GM23338 (cell line): ENCODE results near the gene PTPRN2. TPM values are rescaled to one million over a fixed set of nuclear protein-coding genes. Genes with fewer than 3 reads are reported as not detected.

Experiments
- ATAC-seq: fragments of 200-7000 bp; cut with Tn5 transposase; 3 replicates; pipeline ENCODE4 v1.9.1; 2020
- DNase-seq: peaks from one replicate; pipeline ENCODE4 v3.0.0-alpha.2; 2015; ENCODE audit warnings: low spot score
- H2AFZ ChIP-seq: fragments of 200-600 bp; sonication (generic); 2 replicates; pipeline ENCODE4 v1.8.0; 2016; ENCODE audit warnings: antibody characterized with exemption, mild to moderate bottlenecking, moderate library complexity
- H3F3A ChIP-seq: fragments of 200-600 bp; sonication (generic); replicated peaks from 2 replicates; pipeline ENCODE4 v1.8.0; 2017; ENCODE audit warnings: antibody characterized with exemption, mixed run types, low read depth
- H3K27ac ChIP-seq: fragments of 200-600 bp; sonication (generic); 2 replicates; pipeline ENCODE4 v1.6.1; 2016; ENCODE audit warnings: low read depth
- H3K27me3 ChIP-seq: fragments of 200-600 bp; sonication (generic); 2 replicates; pipeline ENCODE4 v1.8.0; 2016; ENCODE audit warnings: mild to moderate bottlenecking, mixed run types, moderate library complexity; ENCODE audit not compliant: insufficient read depth
- H3K36me3 ChIP-seq: fragments of 200-600 bp; sonication (generic); 2 replicates; pipeline ENCODE4 v1.8.0; 2016; ENCODE audit warnings: mild to moderate bottlenecking; ENCODE audit not compliant: insufficient read depth
- H3K4me1 ChIP-seq: fragments of 200-600 bp; sonication (generic); 2 replicates; pipeline ENCODE4 v1.8.0; 2016; ENCODE audit warnings: mild to moderate bottlenecking, moderate library complexity; ENCODE audit not compliant: insufficient read depth
- H3K4me2 ChIP-seq: fragments of 200-600 bp; sonication (generic); 2 replicates; pipeline ENCODE4 v1.7.1; 2017; ENCODE audit warnings: mixed run types
- H3K4me3 ChIP-seq: fragments of 200-600 bp; sonication (generic); 2 replicates; pipeline ENCODE4 v1.6.1; 2016; ENCODE audit warnings: mixed run types
- H3K79me2 ChIP-seq: fragments of 200-600 bp; sonication (generic); replicated peaks from 2 replicates; pipeline ENCODE4 v1.8.0; 2017; ENCODE audit warnings: mild to moderate bottlenecking; ENCODE audit not compliant: insufficient read depth
- H3K9me2 ChIP-seq: fragments of 200-600 bp; sonication (generic); 2 replicates; pipeline ENCODE4 v1.8.0; 2017; ENCODE audit not compliant: insufficient read depth
- H4K20me1 ChIP-seq: fragments of 200-600 bp; sonication (generic); replicated peaks from 2 replicates; pipeline ENCODE4 v1.8.0; 2017; ENCODE audit warnings: mild to moderate bottlenecking; ENCODE audit not compliant: insufficient read depth
- H3K27ac Mint-ChIP-seq: 2 replicates; pipeline ENCODE4 v1.8.0; 2020; ENCODE audit warnings: inconsistent platforms, mild to moderate bottlenecking, moderate library complexity, mixed read lengths
- H3K27me3 Mint-ChIP-seq: 3 replicates; pipeline ENCODE4 v1.8.0; 2022; ENCODE audit warnings: low read depth, mild to moderate bottlenecking, moderate library complexity, mixed read lengths, inconsistent platforms; ENCODE audit not compliant: insufficient read depth, poor library complexity
- H3K36me3 Mint-ChIP-seq: 3 replicates; pipeline ENCODE4 v1.8.0; 2021; ENCODE audit warnings: low read depth, mild to moderate bottlenecking, inconsistent platforms, moderate library complexity, mixed read lengths
- H3K4me1 Mint-ChIP-seq: 3 replicates; pipeline ENCODE4 v1.8.0; 2020; ENCODE audit warnings: mild to moderate bottlenecking, inconsistent platforms, mixed read lengths
- H3K4me3 Mint-ChIP-seq: 3 replicates; pipeline ENCODE4 v1.8.0; 2021; ENCODE audit warnings: moderate library complexity, mild to moderate bottlenecking, inconsistent platforms, mixed read lengths
- H3K9me3 Mint-ChIP-seq: 3 replicates; pipeline ENCODE4 v1.8.0; 2020; ENCODE audit warnings: moderate library complexity, mild to moderate bottlenecking, inconsistent platforms, mixed read lengths
- CREB1 ChIP-seq: fragments of 250-450 bp; sonication (Bioruptor Pico); IDR thresholded peaks from 2 replicates; pipeline ENCODE4 v1.5.0; 2020; ENCODE audit warnings: low read depth, mild to moderate bottlenecking, moderate library complexity
- EZH2 ChIP-seq: fragments of 200-600 bp; sonication (generic); IDR thresholded peaks from one replicate; pipeline ENCODE4 v1.8.0; 2017; ENCODE audit warnings: antibody characterized with exemption, mild to moderate bottlenecking, low read depth; ENCODE audit not compliant: unreplicated experiment
- JUNB ChIP-seq: IDR thresholded peaks from one replicate; pipeline ENCODE4 v1.6.1; 2016; ENCODE audit warnings: antibody characterized with exemption; ENCODE audit not compliant: unreplicated experiment
- NANOG ChIP-seq: IDR thresholded peaks from 2 replicates; pipeline ENCODE4 v1.6.1; 2016; ENCODE audit warnings: antibody characterized with exemption, borderline replicate concordance
- REST ChIP-seq: IDR thresholded peaks from one replicate; pipeline ENCODE4 v1.6.1; 2018; ENCODE audit warnings: antibody characterized with exemption; ENCODE audit not compliant: unreplicated experiment
- STAT1 ChIP-seq: IDR thresholded peaks from one replicate; pipeline ENCODE4 v1.6.1; 2016; ENCODE audit warnings: antibody characterized with exemption; ENCODE audit not compliant: unreplicated experiment
- ZNF114 ChIP-seq: fragments of 250-450 bp; sonication (Bioruptor Pico); IDR thresholded peaks from 2 replicates; pipeline ENCODE4 v1.5.0; 2020; ENCODE audit warnings: mild to moderate bottlenecking, moderate library complexity
- ZNF331 ChIP-seq: fragments of 250-450 bp; sonication (Bioruptor Pico); IDR thresholded peaks from 2 replicates; pipeline ENCODE4 v1.5.0; 2020; ENCODE audit warnings: low read depth, mild to moderate bottlenecking, moderate library complexity
- polyA plus RNA-seq: library from polyadenylated mRNA; unstranded; fragments of >200 nt; fragmentation: Nextera tagmentation; extraction: Ambion mirVana; gene quantifications from 2 replicates; pipeline ENCODE4 v1.2.1, GENCODE V29; 2016
- total RNA-seq: library from RNA; depleted of rRNA; stranded (reverse); fragments of >200 nt; shearing (Covaris generic); gene quantifications from 2 replicates; pipeline ENCODE4 v1.2.3, GENCODE V29; 2014

The PTPRN2 gene
- total and polyA plus RNA-seq, 2 experiments from 2014 or later, result 0.87 to 4.0 TPM

DNA sequence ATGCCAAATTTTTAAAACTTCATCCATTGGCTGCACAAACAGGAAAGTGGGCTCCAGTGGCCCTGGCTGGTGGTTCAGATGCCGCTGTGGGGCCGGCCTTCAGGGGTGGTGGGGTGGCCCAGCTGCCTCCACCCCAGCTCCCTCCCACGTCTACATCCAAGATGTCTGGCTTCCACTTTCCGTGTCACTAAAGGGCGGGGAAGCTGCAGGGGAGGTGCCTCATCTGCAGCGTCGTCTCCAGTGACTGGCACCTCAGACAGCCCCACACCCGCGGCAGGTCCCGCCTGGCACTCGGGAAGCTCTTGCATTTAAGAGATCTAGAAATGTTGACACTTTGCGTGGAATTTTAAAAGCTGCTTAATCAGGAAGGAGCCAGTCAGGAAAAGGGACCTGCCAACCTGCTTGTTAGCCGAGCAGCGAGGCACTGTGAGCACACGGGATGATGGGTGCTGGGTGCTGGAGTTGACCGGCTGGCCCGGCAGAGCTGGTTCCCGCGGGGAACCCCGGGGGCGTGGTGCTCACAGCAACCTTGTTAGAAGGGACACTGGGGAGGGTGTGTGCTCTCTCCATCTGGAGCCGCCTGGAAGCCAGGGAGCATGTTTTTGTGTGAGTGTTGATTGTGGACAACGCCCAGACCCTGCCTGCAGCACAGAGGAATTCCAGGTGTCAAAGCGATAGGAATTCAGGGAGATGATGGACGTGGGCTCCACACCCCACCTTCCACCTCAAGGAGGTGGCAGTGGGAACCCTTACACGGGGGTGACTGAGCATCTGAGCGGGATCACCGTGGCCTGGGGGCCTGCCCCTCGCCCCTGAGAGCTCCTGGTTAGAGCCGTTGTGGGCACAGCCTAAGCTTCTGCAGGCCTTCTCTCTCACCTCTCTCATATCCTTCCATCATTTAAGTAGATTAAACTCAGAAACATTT lies 320.5 kb downstream of the PTPRN2 start:
- H3K79me2 ChIP-seq, result no peaks in the 10 kb centered on the region
- no peaks in the 10 kb centered on the region for H4K20me1 ChIP-seq
- no peak overlapping the region for H3K27ac ChIP-seq
- H3K4me3 ChIP-seq, result no peak overlapping the region
- H3K9me2 ChIP-seq, result no peaks in the 10 kb centered on the region
- no peaks in the 10 kb centered on the region for H3K27me3 ChIP-seq
- H3K36me3 ChIP-seq, result peaks cover 7% of the 10 kb centered on the region; the same call in 1 of the 2 replicates
- no peaks in the 10 kb centered on the region for H3K4me1 ChIP-seq
- H3K4me1 Mint-ChIP-seq, result no peaks in the 10 kb centered on the region
- peaks cover 5% of the 10 kb centered on the region for H3K27me3 Mint-ChIP-seq
- no peak for TF ChIP-seq STAT1
- TF ChIP-seq REST, result no peak
- no peak for TF ChIP-seq JUNB
- no peak for TF ChIP-seq NANOG
- no peak for TF ChIP-seq ZNF331 (CRISPR knock-in tag)
- ATAC-seq (no peak), DNase-seq (no peak)
- H3K36me3 Mint-ChIP-seq, result peaks cover 51% of the 10 kb centered on the region
- H2AFZ ChIP-seq, result no peak overlapping the region
- H3K9me3 Mint-ChIP-seq, result peaks cover 56% of the 10 kb centered on the region
- H3K27ac Mint-ChIP-seq, result no peak overlapping the region
- H3K4me2 ChIP-seq, result no peak overlapping the region
- H3F3A ChIP-seq, result peaks cover 8% of the 10 kb centered on the region
- H3K4me3 Mint-ChIP-seq, result no peak overlapping the region

- no peak for ATAC-seq
- Histone ChIP-seq H3K36me3 (peaks cover 7% of the 10 kb centered on the region; the same call in 1 of the 2 replicates), H3F3A (peaks cover 8% of the 10 kb centered on the region), H3K4me2 (no peak overlapping the region), H3K79me2 (no peaks in the 10 kb centered on the region), H3K27me3 (no peaks in the 10 kb centered on the region), H3K9me2 (no peaks in the 10 kb centered on the region), H3K27ac (no peak overlapping the region), H3K4me3 (no peak overlapping the region), H4K20me1 (no peaks in the 10 kb centered on the region), H2AFZ (no peak overlapping the region), H3K4me1 (no peaks in the 10 kb centered on the region)
- DNase-seq, result no peak
- Mint-ChIP-seq H3K4me3 (no peak overlapping the region), H3K4me1 (no peaks in the 10 kb centered on the region), H3K36me3 (peaks cover 46% of the 10 kb centered on the region), H3K27me3 (peaks cover 6% of the 10 kb centered on the region), H3K9me3 (peaks cover 50% of the 10 kb centered on the region), H3K27ac (no peak overlapping the region)
- TF ChIP-seq STAT1 (no peak), EZH2 (no peak), ZNF331 (CRISPR knock-in tag) (no peak), REST (no peak), JUNB (no peak), ZNF114 (CRISPR knock-in tag) (no peak), CREB1 (no peak)
Observed at GRCh38 chr7:158266426-158266816, 321.2 kb downstream of the PTPRN2 start.
